Fibroblast of upper back skin (primary cell): ENCODE data around the gene TSC1.
"Not testable (repeated sequence)": the region's sequence is repeated elsewhere in the genome, so short reads cannot be mapped to it uniquely, and the experiment has no call there.

Experiments used
- DNase-seq: peaks from one replicate; pipeline ENCODE4 v3.0.0-alpha.2; 2013

The TSC1 gene

GRCh38 chr9:132944294-132945185 lies at the start of gene TSC1:
Gene TSC1, minus strand, starts transcription at chr9:132944616. Its CDS starts 15,744 bp downstream, at chr9:132928872.
- peak; percentile 97 for DNase-seq

GRCh38 chr9:132993511-132993939 lies 49.1 kb upstream of the TSC1 start:
- DNase-seq: no peak

GRCh38 chr9:132991351-132992300 lies 47.2 kb upstream of the TSC1 start:
- DNase-seq: no peak

DNA sequence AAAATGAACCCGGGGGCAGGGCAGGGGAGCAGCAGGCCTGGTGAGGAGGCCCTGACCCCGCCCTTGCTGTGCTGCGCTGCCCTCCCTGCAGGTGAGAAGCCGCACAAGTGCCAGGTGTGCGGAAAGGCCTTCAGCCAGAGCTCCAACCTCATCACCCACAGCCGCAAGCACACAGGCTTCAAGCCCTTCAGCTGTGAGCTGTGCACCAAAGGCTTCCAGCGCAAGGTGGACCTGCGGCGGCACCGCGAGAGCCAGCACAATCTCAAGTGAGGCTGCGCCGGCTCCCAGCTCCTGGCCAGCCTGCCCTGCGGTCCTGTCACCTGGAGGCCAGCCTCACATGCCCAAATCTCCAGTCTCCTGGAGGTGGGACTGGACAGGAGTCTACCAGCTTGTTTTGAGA lies 46.4 kb upstream of the TSC1 start:
- DNase-seq: no peak

DNA sequence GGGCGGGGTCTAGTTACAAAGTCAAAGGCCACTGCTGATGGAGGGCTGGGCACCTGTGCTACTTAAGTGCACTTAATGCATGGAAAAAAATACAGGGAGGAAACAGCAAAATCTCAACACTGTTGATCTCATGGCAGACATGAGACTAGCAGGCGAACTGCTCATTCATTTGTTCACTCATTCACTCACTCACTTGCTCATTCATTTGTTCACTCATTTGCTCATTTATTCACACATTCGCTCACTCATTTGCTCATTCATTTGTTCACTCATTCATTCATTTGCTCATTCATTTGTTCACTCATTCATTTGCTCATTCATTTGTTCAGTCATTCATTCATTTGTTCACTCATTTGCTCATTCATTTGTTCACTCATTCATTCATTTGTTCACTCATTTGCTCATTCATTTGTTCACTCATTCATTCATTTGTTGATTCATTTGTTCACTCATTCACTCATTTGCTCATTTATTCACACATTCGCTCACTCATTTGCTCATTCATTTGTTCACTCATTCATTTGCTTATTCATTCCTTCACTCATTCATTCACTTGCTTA lies 45.7 kb upstream of the TSC1 start:
- not testable (repeated sequence) for DNase-seq

DNA sequence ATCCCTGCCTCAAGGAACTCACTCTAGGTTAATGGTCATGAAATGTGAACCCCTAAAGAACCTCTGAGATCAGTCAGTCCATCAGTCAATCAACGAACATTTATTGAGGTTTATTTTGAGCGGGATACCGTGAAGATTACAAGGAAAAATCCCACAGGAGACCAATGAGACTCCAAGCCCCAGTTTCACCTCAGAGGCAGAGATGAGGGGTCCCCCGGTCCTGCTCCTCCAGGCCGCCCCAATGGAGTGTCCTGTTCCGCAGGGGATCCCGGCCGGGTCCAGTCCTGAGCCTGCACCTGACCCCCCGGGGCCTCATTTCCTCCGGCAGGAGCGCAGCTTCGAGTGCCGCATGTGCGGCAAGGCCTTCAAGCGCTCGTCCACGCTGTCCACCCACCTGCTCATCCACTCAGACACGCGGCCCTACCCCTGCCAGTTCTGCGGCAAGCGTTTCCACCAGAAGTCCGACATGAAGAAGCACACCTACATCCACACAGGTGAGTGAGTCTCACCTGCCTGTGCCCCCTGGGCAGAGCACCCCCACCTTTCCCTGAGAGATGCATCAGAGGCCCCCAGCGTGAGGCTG lies 45.1 kb upstream of the TSC1 start:
- DNase-seq: no peak

GRCh38 chr9:132989014-132989310 lies 44.5 kb upstream of the TSC1 start:
- DNase-seq: no peak

DNA sequence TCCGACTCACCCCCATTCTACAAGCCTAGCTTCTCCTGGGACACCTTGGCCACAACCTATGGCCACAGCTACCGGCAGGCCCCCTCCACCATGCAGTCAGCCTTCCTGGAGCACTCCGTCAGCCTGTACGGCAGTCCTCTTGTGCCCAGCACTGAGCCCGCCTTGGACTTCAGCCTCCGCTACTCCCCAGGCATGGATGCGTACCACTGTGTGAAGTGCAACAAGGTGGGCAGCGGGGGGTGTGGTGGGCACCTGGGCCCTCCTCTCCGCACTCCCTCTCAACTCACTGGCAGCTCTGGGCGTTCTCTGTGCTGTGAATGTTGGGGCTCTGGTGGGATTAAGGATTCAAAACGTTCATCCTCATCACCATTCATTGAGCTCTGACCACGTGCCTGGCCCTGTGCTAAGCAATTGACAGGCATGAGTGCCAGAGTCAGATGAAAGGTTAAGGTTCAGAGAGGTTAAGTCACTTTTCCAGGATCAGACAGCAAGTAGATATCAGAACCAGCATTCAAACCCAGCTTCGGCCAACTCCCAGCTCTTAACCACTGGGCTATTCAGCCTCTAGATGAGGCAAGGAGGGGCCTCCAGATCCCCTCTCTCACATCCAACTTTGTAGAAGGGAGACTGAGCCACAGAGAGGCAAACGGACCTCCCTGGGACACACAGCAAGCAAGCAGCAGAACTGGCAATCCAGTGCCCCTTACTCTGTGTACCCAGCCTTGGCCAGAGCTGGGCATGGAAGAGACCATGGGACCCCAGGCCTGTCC lies 44.0 kb upstream of the TSC1 start:
- DNase-seq: no peak

GRCh38 chr9:132986640-132987620 lies 42.5 kb upstream of the TSC1 start:
- DNase-seq: no peak

DNA sequence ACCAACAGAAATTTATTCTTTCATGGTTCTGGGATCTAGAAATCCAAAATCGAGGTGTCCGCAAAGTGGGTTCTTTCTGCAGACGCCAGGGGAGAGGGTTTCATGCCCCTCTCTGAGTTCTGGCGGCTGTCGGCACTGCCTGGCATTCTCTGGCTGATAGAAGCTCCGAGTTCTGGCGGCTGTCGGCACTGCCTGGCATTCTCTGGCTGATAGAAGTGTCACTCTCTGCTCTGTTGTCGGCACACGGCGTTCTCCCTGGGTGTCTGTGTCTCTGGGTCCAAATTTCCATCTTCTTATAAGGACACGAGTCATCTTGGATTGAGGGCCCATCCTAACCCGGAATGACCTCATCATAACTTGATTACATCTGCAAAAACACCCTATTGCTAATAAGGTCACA lies 41.7 kb upstream of the TSC1 start:
- DNase-seq: no peak

- no peak for DNase-seq
Observed at GRCh38 chr9:132985489-132985888, 41.1 kb upstream of the TSC1 start.

GRCh38 chr9:132985071-132985350 lies 40.6 kb upstream of the TSC1 start:
- DNase-seq: no peak

- no peak for DNase-seq
Observed at GRCh38 chr9:132984202-132985070, 40.0 kb upstream of the TSC1 start.

DNA sequence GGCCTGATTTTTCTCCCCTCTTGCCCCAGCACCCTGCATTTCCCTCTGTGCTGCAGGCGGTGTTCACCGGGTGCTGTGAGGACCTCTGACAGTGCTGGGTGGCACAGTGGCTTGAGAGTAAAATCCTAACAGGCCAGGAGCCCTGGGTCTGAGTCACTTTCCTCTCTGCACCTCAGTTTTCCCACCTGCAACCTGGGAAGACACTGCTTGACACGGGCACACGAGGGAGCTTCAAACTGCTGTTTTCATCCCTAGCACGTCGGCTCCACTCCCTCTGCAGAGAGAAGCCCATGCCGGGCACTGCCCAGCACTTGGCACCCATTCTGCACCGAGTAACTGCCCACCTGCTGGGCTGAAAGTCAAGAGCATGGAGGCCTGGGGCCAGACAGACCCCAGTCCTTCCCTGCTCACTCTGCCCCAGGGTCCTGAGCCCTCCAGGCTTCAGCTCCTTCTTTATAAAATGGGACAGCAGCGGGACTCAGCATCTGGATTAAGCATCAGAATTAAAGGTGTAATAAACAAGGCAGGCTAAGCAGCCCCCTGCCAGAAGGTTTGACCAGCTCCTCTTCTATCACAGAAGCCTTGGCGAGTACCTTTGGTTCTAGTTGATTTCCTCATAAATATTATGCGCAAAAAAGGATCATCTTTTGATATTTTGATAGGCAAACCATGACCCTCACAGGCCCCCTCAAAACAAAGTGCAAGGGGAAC lies 39.2 kb upstream of the TSC1 start:
- DNase-seq: no peak

DNA sequence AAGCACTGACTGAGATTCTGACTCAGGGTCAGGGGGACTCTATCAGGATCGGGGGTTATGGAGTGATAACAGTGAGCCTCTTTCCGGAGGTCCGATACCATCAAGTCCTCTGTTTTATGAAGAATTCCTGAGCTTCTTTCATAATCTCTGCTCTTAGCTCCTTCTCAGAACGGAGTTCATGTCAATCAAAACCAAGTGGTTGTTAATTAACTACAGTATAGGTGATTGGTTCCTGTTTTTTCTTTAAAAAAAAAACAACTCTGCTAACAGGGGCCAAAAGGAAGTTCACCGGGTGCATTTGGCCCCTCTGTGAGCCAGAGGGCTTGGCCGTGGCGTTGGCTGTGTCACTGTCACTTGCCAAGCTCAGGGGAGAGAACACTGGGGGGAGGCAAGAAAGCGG lies 38.0 kb upstream of the TSC1 start:
- no peak for DNase-seq

DNA sequence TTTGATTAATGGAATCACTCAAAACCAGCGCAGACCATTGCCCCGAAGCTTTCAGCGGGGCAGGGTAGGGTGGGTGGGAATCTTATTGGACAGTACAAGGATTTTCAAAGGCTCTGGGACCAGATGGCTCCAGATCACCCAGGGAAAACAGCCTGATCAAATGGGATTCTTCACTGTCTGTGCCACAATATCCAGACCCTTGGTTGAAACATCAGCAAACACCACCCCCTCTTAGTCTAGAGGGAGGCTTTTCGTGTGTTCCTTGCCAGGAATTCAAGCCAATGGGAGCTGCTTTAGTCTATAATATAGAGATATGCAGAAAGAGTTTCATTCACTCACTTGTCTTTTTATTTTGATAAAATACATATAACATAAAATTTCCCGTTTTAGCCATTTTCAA lies 35.7 kb upstream of the TSC1 start:
- no peak for DNase-seq

- no peak for DNase-seq
Observed at GRCh38 chr9:132978451-132979131, 34.2 kb upstream of the TSC1 start, which contains the start of gene GFI1B. Gene GFI1B, plus strand, starts transcription at chr9:132978694. Its CDS starts 7,985 bp downstream, at chr9:132986679.

DNA sequence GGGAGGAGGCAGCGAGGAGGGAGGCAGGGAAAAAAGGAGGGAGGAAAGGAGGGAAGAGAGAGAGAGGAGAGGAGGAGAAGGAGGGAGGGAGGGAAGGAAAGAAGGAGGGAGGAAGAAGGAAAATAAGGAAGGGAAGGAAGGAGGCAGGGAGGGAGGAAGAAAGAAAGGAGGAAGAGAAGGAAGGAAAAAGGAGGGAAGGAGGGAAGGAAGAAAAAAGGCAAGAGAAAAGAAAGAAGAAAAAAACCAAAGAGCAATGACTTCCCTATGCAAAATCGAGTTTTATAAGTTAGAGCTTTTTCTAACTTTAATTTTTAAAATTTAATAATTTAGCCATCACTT lies 33.7 kb upstream of the TSC1 start:
- DNase-seq: no peak

DNA sequence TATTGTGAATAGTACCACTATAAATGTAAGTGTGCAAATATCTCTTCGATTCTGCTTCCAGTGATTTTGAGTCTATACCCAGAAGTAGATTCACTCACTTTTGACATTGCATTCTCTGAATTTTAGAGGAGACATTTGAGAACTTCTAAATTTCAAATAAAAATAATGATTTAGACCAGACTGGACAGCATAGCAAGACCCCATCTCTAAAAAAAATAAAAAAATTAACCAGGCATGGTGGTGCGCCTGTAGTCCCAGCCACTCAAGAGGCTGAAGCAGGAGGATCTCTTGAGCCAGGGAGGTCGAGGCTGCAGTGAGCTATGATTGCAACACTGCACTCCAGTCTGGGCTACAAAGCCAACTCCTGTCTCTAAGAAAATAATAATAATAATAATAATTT lies 32.2 kb upstream of the TSC1 start:
- DNase-seq: no peak
